NCI-H774 (cell line): Measurements from ENCODE around the gene ZBTB2.

Experiments
- DNase-seq: peaks from one replicate; lab custom pipeline; 2025; lab: John Stamatoyannopoulos, UW

ZBTB2 gene

GRCh38 chr6:151391471-151392413, at the start of gene ZBTB2:
Gene ZBTB2, minus strand, starts transcription at chr6:151391559. Its CDS starts 17,922 bp downstream, at chr6:151373637.
- peak; percentile 74 for DNase-seq

GRCh38 chr6:151440930-151441329, 49.6 kb upstream of the ZBTB2 start:
- no peak for DNase-seq

GRCh38 chr6:151440498-151440897, 49.1 kb upstream of the ZBTB2 start:
- DNase-seq, result no peak

GRCh38 chr6:151437401-151437800, 46.0 kb upstream of the ZBTB2 start:
- DNase-seq, result no peak

DNA sequence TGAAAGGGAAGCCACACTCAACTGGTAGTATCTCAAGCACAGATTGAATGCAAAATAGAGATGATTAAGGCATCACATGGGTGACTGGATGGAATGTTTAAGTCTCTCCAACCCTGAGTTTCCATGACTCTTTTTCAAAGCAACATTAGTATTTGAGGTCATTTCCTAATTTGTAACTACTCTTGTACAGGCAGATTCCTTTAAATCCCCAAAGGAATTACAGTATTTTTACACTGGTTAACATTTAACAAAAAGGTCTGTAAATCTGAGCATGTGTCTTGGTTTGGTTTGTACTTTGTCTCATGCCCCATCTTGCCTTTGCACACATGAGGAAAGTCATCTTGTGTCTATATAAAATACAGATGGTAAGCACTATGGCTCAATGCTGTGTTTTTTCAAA, 45.4 kb upstream of the ZBTB2 start:
- no peak for DNase-seq

DNA sequence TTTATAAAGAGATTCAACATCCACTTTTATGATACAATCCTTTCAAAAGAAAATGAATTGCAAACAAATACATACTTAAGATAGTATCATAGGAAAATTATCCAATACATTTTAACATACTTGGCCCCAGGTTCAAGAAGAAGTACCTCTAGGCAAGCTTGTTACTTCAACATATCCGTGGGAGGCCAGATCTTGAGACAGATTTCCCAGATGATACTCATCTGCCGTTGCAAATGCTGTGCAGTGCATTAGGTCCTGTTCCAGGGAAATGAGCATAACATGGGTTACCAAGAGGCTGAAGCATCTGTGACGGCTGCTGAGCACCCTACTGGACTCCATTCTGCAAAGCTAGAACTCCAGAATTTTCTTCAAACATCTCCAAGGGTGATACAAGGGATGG, 44.9 kb upstream of the ZBTB2 start:
- no peak for DNase-seq

- no peak for DNase-seq
Observed at GRCh38 chr6:151434369-151434768, 43.0 kb upstream of the ZBTB2 start.

- no peak for DNase-seq
Observed at GRCh38 chr6:151432651-151433050, 41.3 kb upstream of the ZBTB2 start.

- no peak for DNase-seq
Observed at GRCh38 chr6:151431337-151431736, 40.0 kb upstream of the ZBTB2 start.

GRCh38 chr6:151430886-151431285, 39.5 kb upstream of the ZBTB2 start:
- DNase-seq, result no peak

- no peak for DNase-seq
Observed at GRCh38 chr6:151428093-151428735, 36.9 kb upstream of the ZBTB2 start.

DNA sequence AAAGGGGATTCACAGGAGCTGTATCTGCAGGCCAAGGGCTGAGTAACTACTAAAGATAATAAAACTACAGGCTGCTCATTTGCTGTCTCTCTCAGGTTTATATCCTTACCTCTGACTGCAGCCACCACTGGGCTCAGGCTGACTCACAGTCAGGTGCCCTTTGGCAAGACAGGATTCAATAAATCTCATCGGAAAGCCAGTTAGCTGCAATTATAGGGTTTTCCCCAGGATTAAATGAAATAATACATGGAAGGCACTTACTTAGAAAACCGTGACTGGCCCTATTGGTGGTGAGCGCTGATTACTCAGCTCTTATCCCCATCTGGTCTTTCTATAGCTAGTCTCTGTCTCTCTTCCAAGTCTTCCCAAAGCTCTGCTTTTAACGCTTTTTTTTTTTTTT, 34.2 kb upstream of the ZBTB2 start:
- DNase-seq, result no peak

- no peak for DNase-seq
Observed at GRCh38 chr6:151422981-151423380, 31.6 kb upstream of the ZBTB2 start.

DNA sequence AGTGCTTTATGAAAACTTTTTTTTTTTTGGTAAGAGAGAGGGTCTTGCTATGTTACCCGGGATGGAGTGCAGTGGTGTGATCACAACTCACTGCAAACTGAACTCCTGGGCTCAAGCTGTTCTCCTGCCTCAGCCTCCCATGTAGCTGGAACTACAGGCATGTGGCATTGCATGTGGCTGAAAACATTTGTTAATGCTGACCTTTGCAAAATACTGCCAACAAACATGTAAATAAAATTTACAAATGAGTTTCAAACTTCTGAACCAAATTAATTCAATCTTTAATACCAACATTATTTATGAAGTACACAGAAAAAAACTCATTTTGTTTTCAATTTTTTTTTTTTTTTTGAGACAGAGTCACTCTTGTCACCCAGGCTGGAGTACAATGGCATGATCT, 26.1 kb upstream of the ZBTB2 start:
- no peak for DNase-seq

DNA sequence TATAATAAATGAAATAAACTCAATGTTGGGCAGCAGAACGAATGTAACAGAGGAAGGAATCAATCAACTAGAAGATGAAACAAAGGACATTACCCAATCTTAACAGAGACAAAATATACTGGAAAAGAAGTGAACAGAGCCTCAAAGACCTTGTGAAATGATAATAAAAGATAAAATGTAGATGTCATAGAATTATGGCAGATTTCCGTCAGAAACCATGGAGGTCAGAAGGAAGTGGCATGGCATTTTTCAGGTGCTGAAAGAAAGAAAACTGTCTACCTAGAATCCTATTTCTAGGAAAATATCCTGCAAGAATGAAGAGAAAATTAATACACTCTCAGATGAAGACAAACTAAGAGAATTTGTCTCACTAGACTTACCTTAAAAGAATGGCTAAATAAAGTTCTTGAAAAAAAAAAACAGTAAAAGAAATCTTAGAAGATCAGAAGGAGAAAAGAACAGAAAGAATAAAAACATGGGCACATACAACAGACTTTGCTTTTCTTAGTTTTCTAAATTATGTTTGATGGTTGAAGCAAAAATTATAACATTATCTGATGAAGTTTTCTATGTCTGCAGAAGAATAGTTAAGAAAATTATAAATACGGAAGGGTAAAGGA, 23.4 kb upstream of the ZBTB2 start:
- no peak for DNase-seq

DNA sequence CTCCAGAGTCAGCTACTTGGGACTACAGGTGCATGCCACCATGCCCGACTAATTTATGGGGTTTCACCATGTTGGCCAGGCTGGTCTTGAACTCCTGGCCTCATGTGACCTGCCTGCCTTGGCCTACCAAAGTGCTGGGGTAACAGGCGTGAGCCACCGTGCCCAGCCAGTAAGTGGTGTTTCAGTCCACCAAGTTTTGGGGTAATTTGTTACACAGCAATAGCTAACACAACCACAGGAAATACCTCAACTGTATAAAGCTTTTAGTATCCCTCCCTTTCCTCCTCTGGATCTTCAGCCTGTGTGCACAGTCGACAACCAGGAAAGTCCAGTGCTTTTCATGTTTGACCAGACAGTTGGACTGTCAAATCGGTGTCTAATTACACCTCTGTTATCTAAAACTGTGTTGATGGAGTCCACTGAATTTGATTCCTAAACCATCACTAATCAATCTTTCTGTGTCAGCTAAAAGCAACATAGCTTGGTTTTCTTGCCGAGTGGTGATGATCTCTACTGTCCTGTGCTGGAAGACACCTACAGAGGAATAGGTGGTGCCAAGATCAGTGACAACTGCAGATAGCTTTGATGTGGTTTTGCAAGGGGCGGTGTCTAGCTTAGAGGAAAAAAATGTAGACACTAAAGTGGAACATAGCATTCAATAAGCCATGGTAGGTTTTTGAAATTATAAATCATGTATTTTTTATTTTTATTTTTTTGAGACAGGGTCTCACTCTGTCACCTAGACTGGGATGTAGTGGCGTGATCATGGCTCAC, 22.2 kb upstream of the ZBTB2 start:
- no peak for DNase-seq

GRCh38 chr6:151412909-151413308, 21.6 kb upstream of the ZBTB2 start:
- no peak for DNase-seq

GRCh38 chr6:151409679-151410078, 18.3 kb upstream of the ZBTB2 start:
- no peak for DNase-seq

- no peak for DNase-seq
Observed at GRCh38 chr6:151409260-151409659, 17.9 kb upstream of the ZBTB2 start.

- DNase-seq, result no peak
Observed at GRCh38 chr6:151408858-151409257, 17.5 kb upstream of the ZBTB2 start.

DNA sequence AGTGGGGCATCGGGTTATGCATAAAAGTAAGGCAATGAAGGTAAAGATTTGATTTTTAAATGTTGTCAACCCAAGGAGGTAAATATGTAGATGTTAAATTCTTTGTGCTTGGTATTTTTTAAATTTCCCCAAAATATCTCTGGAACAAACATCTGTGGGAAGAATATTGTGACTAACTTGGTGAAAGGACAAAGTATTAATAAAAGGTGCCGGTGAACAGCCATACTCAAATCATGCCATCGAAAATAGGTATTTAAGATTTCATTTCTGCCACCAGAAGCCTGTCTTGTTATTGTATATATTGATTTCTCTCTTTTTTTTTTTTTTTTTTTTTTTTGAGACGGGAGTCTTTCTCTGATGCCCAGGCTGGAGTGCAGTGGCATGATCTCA, 12.6 kb upstream of the ZBTB2 start:
- DNase-seq, result no peak

- DNase-seq, result no peak
Observed at GRCh38 chr6:151402228-151402627, 10.9 kb upstream of the ZBTB2 start.
